K562 (cell line): ENCODE data around the gene SIRT3. TPM values are rescaled to one million over a fixed set of nuclear protein-coding genes. Genes with fewer than 3 reads are reported as not detected.
"Not testable (repeated sequence)": the region's sequence is repeated elsewhere in the genome, so short reads cannot be mapped to it uniquely, and the experiment has no call there.

ENCODE experiments used
- ADNP ChIP-seq: fragments of 200-800 bp; sonication (Bioruptor generic); IDR thresholded peaks from 2 replicates; pipeline ENCODE4 v1.6.1; 2016; ENCODE audit warnings: missing genetic modification characterization, missing compliant biosample characterization
- CBX3 ChIP-seq, 2 experiments: IDR thresholded peaks; 1 replicate in 1 of 2; 2 replicates in 1 of 2; pipeline ENCODE4 v1.6.1; 2012; ENCODE audit warnings: inconsistent platforms in 2 of 2, low read length in 2 of 2, borderline replicate concordance in 1 of 2, control low read depth in 1 of 2
- ESRRA ChIP-seq: fragments of 450-650 bp; IDR thresholded peaks from 2 replicates; pipeline ENCODE4 v1.6.1; 2014; ENCODE audit warnings: low read depth, mild to moderate bottlenecking, moderate library complexity, borderline replicate concordance
- ETV6 ChIP-seq, 3 experiments: fragments of 150-350 bp in 1 of 3; sonication (generic) in 1 of 3; formaldehyde crosslinking in 1 of 3; IDR thresholded peaks; 2 replicates each; pipeline versions ENCODE4 v1.6.1 to v1.8.0; 2014 to 2022; ENCODE audit warnings: borderline replicate concordance in 2 of 3, low read depth in 2 of 3, antibody characterized with exemption in 1 of 3, low read length in 1 of 3, mild to moderate bottlenecking in 1 of 3, missing genetic modification reagents in 1 of 3
- MAZ ChIP-seq, 2 experiments: fragments of 450-650 bp in 1 of 2; sonication (generic) in 1 of 2; formaldehyde crosslinking; IDR thresholded peaks in 1 of 2; conservative IDR thresholded peaks in 1 of 2; 2 replicates each; pipeline versions ENCODE4 v1.4.0 to v1.5.0; 2020; ENCODE audit warnings: mild to moderate bottlenecking in 1 of 2, missing genetic modification reagents in 1 of 2
- MEF2D ChIP-seq: conservative IDR thresholded peaks from 2 replicates; pipeline ENCODE4 v1.6.1; 2016; ENCODE audit warnings: low read depth, missing genetic modification characterization, missing compliant biosample characterization
- MTA3 ChIP-seq: fragments of 450-650 bp; formaldehyde crosslinking; IDR thresholded peaks from 2 replicates; pipeline ENCODE4 v1.6.1; 2017; ENCODE audit warnings: mild to moderate bottlenecking, borderline replicate concordance
- SMAD1 ChIP-seq: fragments of 150-350 bp; IDR thresholded peaks from 2 replicates; pipeline ENCODE4 v1.6.1; 2014; ENCODE audit warnings: low read length, low read depth; ENCODE audit not compliant: partially characterized antibody
- TCF3 ChIP-seq: sonication (generic); formaldehyde crosslinking; IDR thresholded peaks from 2 replicates; pipeline ENCODE4 v1.4.0; 2020; ENCODE audit warnings: mild to moderate bottlenecking, missing genetic modification reagents
- TEAD1 ChIP-seq, 2 experiments: fragments of 450-650 bp in 1 of 2; sonication (generic) in 1 of 2; formaldehyde crosslinking; IDR thresholded peaks; 2 replicates each; pipeline versions ENCODE4 v1.4.0 to v1.8.0; 2020 to 2022; ENCODE audit warnings: mild to moderate bottlenecking in 2 of 2, missing genetic modification reagents in 1 of 2
- ZKSCAN8 ChIP-seq: fragments of 200-800 bp; sonication (Bioruptor generic); IDR thresholded peaks from 2 replicates; pipeline ENCODE4 v1.6.1; 2016; ENCODE audit warnings: missing genetic modification characterization, missing compliant biosample characterization
- ZNF197 ChIP-seq: fragments of 200-800 bp; sonication (Bioruptor generic); IDR thresholded peaks from 2 replicates; pipeline ENCODE4 v1.6.1; 2016; ENCODE audit warnings: low read depth, missing genetic modification characterization, missing compliant biosample characterization
- ZNF583 ChIP-seq: fragments of 250-450 bp; sonication (Bioruptor Pico); IDR thresholded peaks from 2 replicates; pipeline ENCODE4 v1.4.0; 2020
- ZNF584 ChIP-seq: fragments of 200-800 bp; sonication (Bioruptor generic); IDR thresholded peaks from 2 replicates; pipeline ENCODE4 v1.6.1; 2016; ENCODE audit warnings: low read depth, mild to moderate bottlenecking, missing genetic modification characterization, missing compliant biosample characterization
- ZNF589 ChIP-seq: fragments of 200-800 bp; sonication (Bioruptor generic); IDR thresholded peaks from 2 replicates; pipeline ENCODE4 v1.6.1; 2016; ENCODE audit warnings: low read depth, missing genetic modification characterization, missing compliant biosample characterization
- ZNF639 ChIP-seq, 2 experiments: fragments of 200-800 bp in 1 of 2; sonication (Bioruptor generic) in 1 of 2; sonication (generic) in 1 of 2; formaldehyde crosslinking in 1 of 2; IDR thresholded peaks in 1 of 2; conservative IDR thresholded peaks in 1 of 2; 2 replicates each; pipeline versions ENCODE4 v1.5.0 to v1.6.1; 2016 to 2020; ENCODE audit warnings: missing compliant biosample characterization in 1 of 2, missing genetic modification characterization in 1 of 2, missing genetic modification reagents in 1 of 2
- polyA plus RNA-seq, 8 experiments: library from polyadenylated mRNA; depleted of rRNA in 4 of 8; stranded (reverse) in 5 of 8; unstranded in 3 of 8; fragments of >200 nt; fragmentation: Nextera tagmentation in 2 of 8; fragmentation: Illumina TruSeq in 1 of 8; extraction: Ambion mirVana in 2 of 8; extraction: Trizol in 1 of 8; gene quantifications; 2 replicates each; pipeline versions ENCODE4 v1.2.1 to v1.2.3, GENCODE V29; 2011 to 2014; ENCODE audit warnings: inconsistent platforms in 1 of 8, missing spikeins in 1 of 8
- total RNA-seq, 7 experiments: library from RNA; depleted of rRNA in 6 of 7; stranded (reverse); fragments of >200 nt in 6 of 7; fragmentation: Illumina TruSeq in 2 of 7; extraction: Trizol in 2 of 7; gene quantifications; 2 replicates each; pipeline versions ENCODE4 v1.2.1 to v1.2.3, GENCODE V29; 2011 to 2021; ENCODE audit warnings: low replicate concordance in 1 of 7
- TF ChIP-seq, protein P1 (sequence below): sonication (generic); formaldehyde crosslinking; IDR thresholded peaks from 2 replicates; pipeline ENCODE4 v1.8.1; 2023; ENCODE audit warnings: mild to moderate bottlenecking, missing genetic modification reagents
- TF ChIP-seq, protein P2 (sequence below): sonication (generic); IDR thresholded peaks from 2 replicates; pipeline ENCODE4 v1.6.1; 2016
- TF ChIP-seq, protein P3 (sequence below): fragments of 450-650 bp; formaldehyde crosslinking; IDR thresholded peaks from 2 replicates; pipeline ENCODE4 v1.4.0; 2020; ENCODE audit warnings: mild to moderate bottlenecking, moderate library complexity

Gene SIRT3
- total and polyA plus RNA-seq, 9 of the 15 experiments (the other 6 are each of a cell fraction or from before 2014, with no cell fraction given): 1.9 to 27.5 (median 14.5) TPM

GRCh38 chr11:220641-221215 lies 15.4 kb downstream of the SIRT3 start (continued):
- TF ChIP-seq ETV6 (IDR thresholded peaks at IDR 0.05; ENCODE audit: borderline replicate concordance in 1 of 2, low read depth in 2 of 2, low read length in 1 of 2): peak in 1 of 2 experiments; percentile 25; a peak in 1 of 4 replicates
- TF ChIP-seq ETV6 (CRISPR knock-in tag; IDR thresholded peaks at IDR 0.05; ENCODE audit: borderline replicate concordance): not testable (repeated sequence)
- peak; percentile 46 for TF ChIP-seq SMAD1
- TF ChIP-seq ZNF197 (CRISPR knock-in tag): peak; percentile 99
- TF ChIP-seq ZNF583 (CRISPR knock-in tag): 0 out of 2 replicates have a peak, but pooled peaks have one; percentile 47
- peak; percentile 95 for TF ChIP-seq MTA3
- peak; percentile 100 for TF ChIP-seq ZNF584 (CRISPR knock-in tag)
- peak; percentile 100 for TF ChIP-seq ZNF589
- peak; percentile 41 to 79; a peak in 3 of 4 replicates for TF ChIP-seq TEAD1 (CRISPR knock-in tag; IDR thresholded peaks at IDR 0.05)
- TF ChIP-seq TCF3 (CRISPR knock-in tag): peak; percentile 86
- TF ChIP-seq, protein P1, sequence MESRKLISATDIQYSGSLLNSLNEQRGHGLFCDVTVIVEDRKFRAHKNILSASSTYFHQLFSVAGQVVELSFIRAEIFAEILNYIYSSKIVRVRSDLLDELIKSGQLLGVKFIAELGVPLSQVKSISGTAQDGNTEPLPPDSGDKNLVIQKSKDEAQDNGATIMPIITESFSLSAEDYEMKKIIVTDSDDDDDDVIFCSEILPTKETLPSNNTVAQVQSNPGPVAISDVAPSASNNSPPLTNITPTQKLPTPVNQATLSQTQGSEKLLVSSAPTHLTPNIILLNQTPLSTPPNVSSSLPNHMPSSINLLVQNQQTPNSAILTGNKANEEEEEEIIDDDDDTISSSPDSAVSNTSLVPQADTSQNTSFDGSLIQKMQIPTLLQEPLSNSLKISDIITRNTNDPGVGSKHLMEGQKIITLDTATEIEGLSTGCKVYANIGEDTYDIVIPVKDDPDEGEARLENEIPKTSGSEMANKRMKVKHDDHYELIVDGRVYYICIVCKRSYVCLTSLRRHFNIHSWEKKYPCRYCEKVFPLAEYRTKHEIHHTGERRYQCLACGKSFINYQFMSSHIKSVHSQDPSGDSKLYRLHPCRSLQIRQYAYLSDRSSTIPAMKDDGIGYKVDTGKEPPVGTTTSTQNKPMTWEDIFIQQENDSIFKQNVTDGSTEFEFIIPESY (CRISPR knock-in tag): 0 out of 2 replicates have a peak, but pooled peaks have one; percentile 10
- TF ChIP-seq ESRRA: peak; percentile 58; the same call in 1 of the 2 replicates
- TF ChIP-seq ADNP (tag): peak; percentile 82
- TF ChIP-seq MAZ (CRISPR knock-in tag; conservative IDR thresholded peaks at IDR 0.05 in 1 of 2, IDR thresholded peaks at IDR 0.05 in 1 of 2): peak in 1 of 2 experiments; percentile 37; a peak in 1 of 4 replicates
- TF ChIP-seq, protein P2, sequence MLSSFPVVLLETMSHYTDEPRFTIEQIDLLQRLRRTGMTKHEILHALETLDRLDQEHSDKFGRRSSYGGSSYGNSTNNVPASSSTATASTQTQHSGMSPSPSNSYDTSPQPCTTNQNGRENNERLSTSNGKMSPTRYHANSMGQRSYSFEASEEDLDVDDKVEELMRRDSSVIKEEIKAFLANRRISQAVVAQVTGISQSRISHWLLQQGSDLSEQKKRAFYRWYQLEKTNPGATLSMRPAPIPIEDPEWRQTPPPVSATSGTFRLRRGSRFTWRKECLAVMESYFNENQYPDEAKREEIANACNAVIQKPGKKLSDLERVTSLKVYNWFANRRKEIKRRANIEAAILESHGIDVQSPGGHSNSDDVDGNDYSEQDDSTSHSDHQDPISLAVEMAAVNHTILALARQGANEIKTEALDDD: peak; percentile 71
- TF ChIP-seq CBX3 (IDR thresholded peaks at IDR 0.05; ENCODE audit: borderline replicate concordance in 1 of 2, low read length in 2 of 2): peak in 1 of 2 experiments; percentile 77; a peak in 2 of 3 replicates
- peak; percentile 98 for TF ChIP-seq ZKSCAN8 (CRISPR knock-in tag)
- TF ChIP-seq MEF2D (tag): peak; percentile 67
- peak in 1 of 2 experiments; percentile 98; a peak in 2 of 4 replicates for TF ChIP-seq ZNF639 (CRISPR knock-in tag; conservative IDR thresholded peaks at IDR 0.05 in 1 of 2, IDR thresholded peaks at IDR 0.05 in 1 of 2)
- TF ChIP-seq, protein P3, sequence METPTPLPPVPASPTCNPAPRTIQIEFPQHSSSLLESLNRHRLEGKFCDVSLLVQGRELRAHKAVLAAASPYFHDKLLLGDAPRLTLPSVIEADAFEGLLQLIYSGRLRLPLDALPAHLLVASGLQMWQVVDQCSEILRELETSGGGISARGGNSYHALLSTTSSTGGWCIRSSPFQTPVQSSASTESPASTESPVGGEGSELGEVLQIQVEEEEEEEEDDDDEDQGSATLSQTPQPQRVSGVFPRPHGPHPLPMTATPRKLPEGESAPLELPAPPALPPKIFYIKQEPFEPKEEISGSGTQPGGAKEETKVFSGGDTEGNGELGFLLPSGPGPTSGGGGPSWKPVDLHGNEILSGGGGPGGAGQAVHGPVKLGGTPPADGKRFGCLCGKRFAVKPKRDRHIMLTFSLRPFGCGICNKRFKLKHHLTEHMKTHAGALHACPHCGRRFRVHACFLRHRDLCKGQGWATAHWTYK (CRISPR knock-in tag): peak; percentile 73
